CD4-positive, alpha-beta T cell (primary cell): ENCODE measurements around the gene MUSK. TPM values are rescaled to one million over a fixed set of nuclear protein-coding genes. Genes with fewer than 3 reads are reported as not detected.

Source experiments
- ATAC-seq: fragments of 200-7000 bp; cut with Tn5 transposase; one replicate; pipeline ENCODE4 v1.10.0; 2022; ENCODE audit warnings: mild to moderate bottlenecking; ENCODE audit not compliant: poor library complexity
- CTCF ChIA-PET: fragments of 350-600 bp; sonication (Branson Sonifier 250); formaldehyde crosslinking; loops from one replicate; lab custom pipeline; 2021; ENCODE audit warnings: antibody characterized with exemption, inconsistent platforms; lab: Charles Lee
- POLR2A ChIA-PET: fragments of 350-600 bp; sonication (Branson Sonifier 250); formaldehyde crosslinking; loops from one replicate; lab custom pipeline; 2021; ENCODE audit warnings: antibody characterized with exemption, inconsistent platforms; lab: Charles Lee
- DNase-seq, 14 experiments: peaks; one replicate each; pipeline ENCODE4 v3.0.0-alpha.2; 2013 to 2020; ENCODE audit warnings: mixed read lengths in 2 of 14
- H3K27ac ChIP-seq, 2 donors: one replicate each; pipeline versions ENCODE4 v1.5.1 to v1.7.0; 2013; ENCODE audit warnings: low read length in 2 of 2, low read depth in 1 of 2, mild to moderate bottlenecking in 1 of 2
- H3K27me3 ChIP-seq, 2 experiments: 1 replicate in 1 of 2; 2 replicates in 1 of 2; pipeline versions ENCODE4 v1.6.1 to v1.7.0; 2013; ENCODE audit warnings: low read length in 2 of 2, control low read depth in 1 of 2, mild to moderate bottlenecking in 1 of 2, moderate library complexity in 1 of 2; ENCODE audit not compliant: insufficient read depth in 2 of 2, control insufficient read depth in 1 of 2
- H3K36me3 ChIP-seq: one replicate; pipeline ENCODE4 v1.6.1; 2013; ENCODE audit warnings: low read length, control low read depth; ENCODE audit not compliant: insufficient read depth
- H3K4me1 ChIP-seq: one replicate; pipeline ENCODE4 v1.6.1; 2013; ENCODE audit warnings: low read length, control low read depth; ENCODE audit not compliant: insufficient read depth
- H3K4me3 ChIP-seq: one replicate; pipeline ENCODE4 v1.5.1; 2013; ENCODE audit warnings: mild to moderate bottlenecking, low read length, moderate library complexity
- H3K9me3 ChIP-seq, 2 experiments: 1 replicate in 1 of 2; 2 replicates in 1 of 2; pipeline versions ENCODE4 v1.6.1 to v1.7.0; 2013; ENCODE audit warnings: low read length in 2 of 2, mild to moderate bottlenecking in 2 of 2, control low read depth in 1 of 2, moderate library complexity in 1 of 2; ENCODE audit not compliant: control insufficient read depth in 1 of 2, insufficient read depth in 1 of 2
- H3K27ac Mint-ChIP-seq: one replicate; pipeline ENCODE4 v1.8.0; 2020; ENCODE audit warnings: mixed read lengths
- H3K27me3 Mint-ChIP-seq: one replicate; pipeline ENCODE4 v1.8.0; 2021; ENCODE audit warnings: mixed read lengths
- H3K36me3 Mint-ChIP-seq: one replicate; pipeline ENCODE4 v1.8.0; 2021; ENCODE audit warnings: low read depth, mixed read lengths
- H3K4me1 Mint-ChIP-seq: one replicate; pipeline ENCODE4 v1.8.0; 2021; ENCODE audit warnings: low read depth, mixed read lengths
- H3K4me3 Mint-ChIP-seq: one replicate; pipeline ENCODE4 v1.8.0; 2020; ENCODE audit warnings: mild to moderate bottlenecking, mixed read lengths
- H3K9me3 Mint-ChIP-seq: one replicate; pipeline ENCODE4 v1.8.0; 2020; ENCODE audit warnings: mixed read lengths
- CTCF ChIP-seq: fragments of 200-600 bp; IDR thresholded peaks from one replicate; pipeline ENCODE4 v1.8.0; 2022; ENCODE audit warnings: antibody characterized with exemption, mild to moderate bottlenecking
- intact Hi-C, 2 experiments: fragments of 100-400 bp; cut with DNase I in 1 of 2; cut with micrococcal nuclease in 1 of 2; formaldehyde crosslinking; loops; one replicate each; pipeline versions ENCODE4 v1.15.1 to v1.9.0; 2023 to 2025; cut with DNase I, micrococcal nuclease
- polyA plus RNA-seq, 2 donors: library from polyadenylated mRNA; unstranded; fragments of 120-200 nt; gene quantifications; one replicate each; pipeline ENCODE4 v1.2.1, GENCODE V29; 2013
- total RNA-seq, 174 experiments: library from RNA in 2 of 174; stranded (reverse) in 2 of 174; gene quantifications; one replicate each; pipeline ENCODE4 v1.2.3 and lab custom pipeline; 2021 to 2026

Gene MUSK
- total RNA-seq (not detected), total RNA-seq (lab: John Stamatoyannopoulos, UW) (0 to 0.18 (median 0) reads per million in 172 experiments)
- not detected for polyA plus RNA-seq (2013, experiment 1 of 2)
- 0.30 TPM for polyA plus RNA-seq (2013, experiment 2 of 2)

- CTCF ChIA-PET, result no interaction called here
- H3K4me1 Mint-ChIP-seq, result no peaks in the 10 kb centered on the region
- no peak within 1 kb of the TSS for H3K27ac ChIP-seq
These were observed at the start of gene MUSK for GRCh38 chr9:110668570-110669167. TSS of gene MUSK (plus strand) at chr9:110668791. CDS start at chr9:110668905, 114 bp downstream.

GRCh38 chr9:110619831-110620230 is 48.8 kb upstream of the MUSK start:
- Histone ChIP-seq H3K27ac (no peak overlapping the region), H3K36me3 (no peaks in the 10 kb centered on the region), H3K27me3 (no peaks in the 10 kb centered on the region), H3K4me1 (no peaks in the 10 kb centered on the region), H3K9me3 (no peaks in the 10 kb centered on the region), H3K4me3 (no peak overlapping the region)
- H3K27me3 Mint-ChIP-seq, result peaks cover 10% of the 10 kb centered on the region
- DNase-seq (no peak), ATAC-seq (no peak)
- intact Hi-C loops, result loop anchor here in 1 of 2 experiments (5.0 kb wide), 1 partner anchor 1043 kb away; no protein-coding TSS in a partner anchor
- no peaks in the 10 kb centered on the region for H3K36me3 Mint-ChIP-seq
- no peak for TF ChIP-seq CTCF
- H3K9me3 Mint-ChIP-seq, result no peaks in the 10 kb centered on the region
- no peak overlapping the region for H3K27ac Mint-ChIP-seq
- H3K4me1 Mint-ChIP-seq, result no peaks in the 10 kb centered on the region
- POLR2A ChIA-PET, result no interaction called here
- CTCF ChIA-PET, result no interaction called here
- no peak overlapping the region for H3K4me3 Mint-ChIP-seq

More at GRCh38 chr9:110668570-110669167, at the start of gene MUSK:
- Histone ChIP-seq H3K36me3 (no peaks in the 10 kb centered on the region), H3K27me3 (no peaks in the 10 kb centered on the region), H3K4me1 (no peaks in the 10 kb centered on the region), H3K4me3 (no peak within 1 kb of the TSS), H3K9me3 (no peaks in the 10 kb centered on the region)
- H3K27ac Mint-ChIP-seq, result no peak within 1 kb of the TSS
- ATAC-seq (no peak), DNase-seq (no peak)
- H3K36me3 Mint-ChIP-seq, result no peaks in the 10 kb centered on the region
- H3K4me3 Mint-ChIP-seq, result no peak within 1 kb of the TSS
- no peak for TF ChIP-seq CTCF
- no peaks in the 10 kb centered on the region for H3K27me3 Mint-ChIP-seq
- H3K9me3 Mint-ChIP-seq, result no peaks in the 10 kb centered on the region
- POLR2A ChIA-PET, result no interaction called here
- intact Hi-C loops, result no loop called here

GRCh38 chr9:110620726-110621125 is 47.9 kb upstream of the MUSK start:
- H3K36me3 ChIP-seq, result no peaks in the 10 kb centered on the region
- TF ChIP-seq CTCF, result no peak
- no peak overlapping the region for H3K27ac ChIP-seq
- no peaks in the 10 kb centered on the region for H3K36me3 Mint-ChIP-seq
- H3K27me3 Mint-ChIP-seq, result peaks cover 10% of the 10 kb centered on the region
- DNase-seq (no peak), ATAC-seq (no peak)
- CTCF ChIA-PET, result no interaction called here
- intact Hi-C loops, result loop anchor here in 1 of 2 experiments (5.0 kb wide), 1 partner anchor 1043 kb away; no protein-coding TSS in a partner anchor
- H3K9me3 ChIP-seq, result no peaks in the 10 kb centered on the region
- no peak overlapping the region for H3K4me3 Mint-ChIP-seq
- H3K27me3 ChIP-seq, result no peaks in the 10 kb centered on the region
- no peak overlapping the region for H3K27ac Mint-ChIP-seq
- no peak overlapping the region for H3K4me3 ChIP-seq
- no peaks in the 10 kb centered on the region for H3K9me3 Mint-ChIP-seq
- H3K4me1 Mint-ChIP-seq, result no peaks in the 10 kb centered on the region
- POLR2A ChIA-PET, result no interaction called here
- no peaks in the 10 kb centered on the region for H3K4me1 ChIP-seq
